ENCODE data around the gene GRID2IP.
"Not testable (repeated sequence)": the region's sequence is repeated elsewhere in the genome, so short reads cannot be mapped to it uniquely, and the experiment has no call there.

The GRID2IP gene

DNA sequence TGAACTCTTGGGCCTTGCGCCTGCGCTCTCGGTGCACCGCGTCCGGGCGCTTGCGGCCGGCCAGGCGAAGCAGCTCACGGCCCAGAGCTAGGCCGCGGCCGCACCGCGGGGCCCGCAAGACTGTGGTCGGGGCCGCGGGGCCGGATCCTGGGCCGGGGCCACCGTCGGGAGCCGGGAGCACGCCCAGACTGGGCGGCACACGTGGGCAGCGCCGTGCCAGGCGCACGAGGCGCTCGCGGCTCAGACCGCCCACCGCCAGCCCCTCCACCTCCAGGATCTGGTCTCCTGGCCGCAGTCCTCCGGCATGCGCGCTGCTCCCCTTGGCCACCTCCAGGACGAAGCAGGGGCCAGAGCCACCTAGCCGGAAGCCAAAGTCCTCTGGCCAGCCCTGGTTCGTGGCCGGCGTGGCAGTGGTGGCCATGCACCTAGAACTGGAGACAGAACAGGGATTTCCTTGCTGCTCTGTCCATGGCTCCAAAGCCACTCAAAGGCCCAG, at the start of gene GRID2IP:
Gene GRID2IP (minus strand): TSS at position 446 of the 496 bp plus-strand sequence. CDS start 25 bp downstream, at position 421.
- in situ Hi-C loops (cut with MboI; ENCODE audit: low sequenced_read_pairs), result no loop called here

DNA sequence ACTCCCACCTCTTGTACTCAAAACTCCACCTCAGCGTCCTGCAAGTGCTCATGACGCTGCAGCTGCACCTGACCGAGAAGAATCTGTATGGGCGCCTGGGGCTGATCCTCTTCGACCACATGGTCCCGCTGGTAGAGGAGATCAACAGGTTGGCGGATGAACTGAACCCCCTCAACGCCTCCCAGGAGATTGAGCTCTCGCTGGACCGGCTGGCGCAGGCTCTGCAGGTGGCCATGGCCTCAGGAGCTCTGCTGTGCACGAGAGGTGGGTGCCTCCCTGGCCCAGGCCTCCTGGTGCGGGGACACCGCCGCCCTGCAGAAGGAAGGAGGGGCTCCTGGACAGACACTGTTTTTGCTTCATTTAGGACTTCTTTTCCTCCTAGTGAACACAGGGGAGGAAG, 48.8 kb upstream of the GRID2IP start:
- in situ Hi-C loops (cut with MboI; ENCODE audit: low sequenced_read_pairs), result no loop called here

DNA sequence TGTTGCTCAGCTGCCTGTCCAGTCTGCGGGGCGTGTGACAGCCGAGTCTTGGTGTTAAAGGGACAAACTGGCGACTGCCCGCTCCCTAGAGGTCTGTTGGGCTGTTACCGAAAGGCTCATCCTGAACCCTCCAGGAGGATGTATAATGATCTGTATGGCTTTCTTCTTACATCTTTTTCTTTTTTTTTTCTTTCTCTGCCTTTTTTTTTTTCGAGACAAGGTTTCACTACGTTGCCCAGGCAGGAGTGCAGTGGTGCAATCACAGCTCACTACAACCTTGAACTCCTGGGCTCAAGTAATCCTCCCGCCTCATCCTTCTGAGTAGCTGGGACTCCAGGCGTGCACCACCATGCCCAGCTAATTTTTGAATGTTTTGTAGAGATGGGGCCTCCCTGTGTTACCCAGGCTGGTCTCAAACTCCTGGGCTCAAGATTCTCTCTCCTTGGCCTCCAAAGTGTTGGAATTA, 39.4 kb upstream of the GRID2IP start:
- in situ Hi-C loops (cut with MboI; ENCODE audit: low sequenced_read_pairs), result no loop called here

DNA sequence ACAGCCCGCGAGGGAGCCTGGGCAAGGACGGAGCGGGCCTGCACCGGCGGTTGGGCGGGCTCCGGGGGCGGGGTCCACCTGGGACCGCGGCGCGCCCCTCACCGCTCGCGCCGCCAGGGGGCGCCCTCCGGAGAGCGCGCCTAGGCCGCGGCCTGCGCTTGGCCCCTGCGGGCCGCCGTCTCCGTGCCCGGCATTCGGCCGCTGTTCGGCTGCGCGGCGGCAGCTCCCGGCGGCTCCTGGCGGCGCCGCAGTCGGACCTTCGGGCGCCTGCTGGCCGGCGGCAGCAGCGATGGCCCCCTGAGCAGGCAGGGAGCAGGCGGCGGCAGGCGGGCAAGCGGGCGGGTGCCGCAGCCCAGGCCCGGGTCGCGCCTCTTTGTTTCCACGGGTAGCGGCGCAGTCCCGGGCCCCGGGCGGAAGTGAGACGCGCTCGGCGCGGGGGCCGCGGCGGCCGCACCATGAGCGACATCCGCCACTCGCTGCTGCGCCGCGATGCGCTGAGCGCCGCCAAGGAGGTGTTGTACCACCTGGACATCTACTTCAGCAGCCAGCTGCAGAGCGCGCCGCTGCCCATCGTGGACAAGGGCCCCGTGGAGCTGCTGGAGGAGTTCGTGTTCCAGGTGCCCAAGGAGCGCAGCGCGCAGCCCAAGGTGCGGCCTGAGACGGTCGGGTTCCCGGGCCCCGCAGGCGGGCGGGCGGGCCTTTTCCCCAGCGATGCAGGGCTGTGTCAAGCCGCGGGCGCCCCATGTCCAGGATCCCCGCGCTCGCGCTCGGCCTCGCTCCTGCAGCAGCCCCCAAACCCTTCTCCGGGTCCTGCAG, 38.8 kb upstream of the GRID2IP start, which contains the start of gene INTS15:
Gene INTS15 (plus strand): TSS at position 193 of the 816 bp plus-strand sequence. CDS start 263 bp downstream, at position 456.
- in situ Hi-C loops (cut with MboI; ENCODE audit: low sequenced_read_pairs), result no loop called here

DNA sequence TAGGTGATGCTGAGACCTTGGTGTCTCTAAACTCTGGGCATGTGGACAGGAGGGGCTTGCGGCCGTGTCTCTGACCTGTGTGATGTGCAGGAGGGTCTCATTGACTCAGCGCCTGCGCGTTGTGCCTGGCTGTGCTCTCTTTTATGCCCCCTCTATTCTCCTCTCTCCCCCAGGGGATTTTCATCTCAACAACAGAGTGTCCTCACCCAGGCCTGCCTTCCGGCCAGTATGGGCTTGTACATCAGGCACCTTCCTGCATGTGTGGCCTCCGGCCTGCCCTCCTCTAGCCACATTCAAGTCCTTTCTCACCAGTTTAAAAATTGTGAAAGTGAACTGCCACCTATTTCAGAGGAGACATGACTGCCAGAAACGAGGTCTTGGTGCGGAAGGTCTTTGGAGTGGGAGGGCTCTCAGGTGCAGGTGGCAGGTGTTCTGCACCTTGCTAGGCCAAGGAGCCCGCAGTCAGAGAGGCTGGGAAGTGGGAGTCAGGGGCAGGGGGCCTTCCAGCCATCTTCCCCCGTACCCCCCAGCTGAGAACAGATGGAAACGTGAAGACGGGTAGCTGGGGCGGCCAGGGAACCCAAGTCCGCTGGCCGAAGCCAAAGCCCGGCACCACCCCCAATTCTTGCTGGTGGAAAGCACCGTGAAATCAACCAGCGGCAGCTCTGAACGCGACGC, 38.0 kb upstream of the GRID2IP start:
- in situ Hi-C loops (cut with MboI; ENCODE audit: low sequenced_read_pairs), result no loop called here

DNA sequence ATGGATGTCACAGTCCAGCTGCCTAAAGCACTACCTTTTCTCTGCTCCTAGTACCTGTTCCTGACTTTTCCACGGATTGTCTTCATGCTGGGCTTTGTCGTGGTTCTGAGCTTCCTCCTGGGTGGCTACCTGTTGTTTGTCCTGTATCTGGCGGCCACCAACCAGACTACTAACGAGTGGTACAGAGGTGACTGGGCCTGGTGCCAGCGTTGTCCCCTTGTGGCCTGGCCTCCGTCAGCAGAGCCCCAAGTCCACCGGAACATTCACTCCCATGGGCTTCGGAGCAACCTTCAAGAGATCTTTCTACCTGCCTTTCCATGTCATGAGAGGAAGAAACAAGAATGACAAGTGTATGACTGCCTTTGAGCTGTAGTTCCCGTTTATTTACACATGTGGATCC, 37.3 kb upstream of the GRID2IP start:
- in situ Hi-C loops (cut with MboI; ENCODE audit: low sequenced_read_pairs), result no loop called here

DNA sequence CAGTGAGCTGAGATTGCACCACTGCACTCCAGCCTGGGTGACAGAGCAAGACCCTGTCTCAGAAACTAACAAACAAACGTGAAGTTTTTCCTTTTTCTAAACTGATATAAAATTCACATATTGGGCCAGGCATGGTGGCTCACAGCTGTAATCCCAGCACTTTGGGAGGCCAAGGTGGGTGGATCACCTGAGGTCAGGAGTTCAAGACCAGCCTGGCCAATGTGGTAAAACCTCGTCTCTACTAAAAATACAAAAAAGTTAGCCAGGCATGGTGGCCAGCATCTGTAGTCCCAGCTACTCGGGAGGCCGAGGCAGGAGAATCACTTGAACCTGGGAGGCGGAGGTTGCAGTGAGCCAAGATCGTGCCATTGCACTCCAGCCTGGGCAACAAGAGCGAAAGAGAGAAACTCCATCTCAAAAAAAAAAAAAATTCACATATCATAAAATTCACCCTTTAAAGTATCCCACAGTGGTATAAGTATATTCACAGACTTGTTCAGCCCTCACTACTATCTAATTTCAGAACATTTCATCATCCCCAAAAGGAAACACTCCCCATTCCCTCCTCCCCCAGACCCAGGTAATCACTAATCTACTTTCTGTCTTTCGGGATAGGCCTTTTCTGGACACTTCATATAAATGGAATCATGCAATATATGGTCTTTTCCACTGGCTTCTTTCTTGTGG, 34.6 kb upstream of the GRID2IP start:
- in situ Hi-C loops (cut with MboI; ENCODE audit: low sequenced_read_pairs), result not testable (repeated sequence)

DNA sequence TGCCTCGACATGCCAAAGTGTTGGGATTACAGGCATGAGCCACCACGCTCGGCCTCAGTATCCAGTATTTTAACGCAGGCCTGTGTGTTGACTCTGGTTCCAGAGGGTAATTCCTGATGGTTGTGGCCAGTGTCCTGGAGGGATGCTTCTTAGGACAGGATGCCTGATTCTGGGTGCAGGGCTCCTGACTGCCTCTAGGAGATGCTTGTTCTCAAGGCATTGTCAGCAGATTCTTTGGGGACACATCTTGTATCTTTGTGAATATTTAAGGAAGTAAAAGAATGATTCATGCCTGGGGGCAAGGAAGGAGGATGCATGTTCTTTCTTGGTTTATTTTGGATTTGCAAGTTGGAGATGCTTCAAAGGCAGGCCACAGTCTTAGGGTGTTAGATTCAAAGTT, 28.2 kb upstream of the GRID2IP start:
- in situ Hi-C loops (cut with MboI; ENCODE audit: low sequenced_read_pairs), result no loop called here

DNA sequence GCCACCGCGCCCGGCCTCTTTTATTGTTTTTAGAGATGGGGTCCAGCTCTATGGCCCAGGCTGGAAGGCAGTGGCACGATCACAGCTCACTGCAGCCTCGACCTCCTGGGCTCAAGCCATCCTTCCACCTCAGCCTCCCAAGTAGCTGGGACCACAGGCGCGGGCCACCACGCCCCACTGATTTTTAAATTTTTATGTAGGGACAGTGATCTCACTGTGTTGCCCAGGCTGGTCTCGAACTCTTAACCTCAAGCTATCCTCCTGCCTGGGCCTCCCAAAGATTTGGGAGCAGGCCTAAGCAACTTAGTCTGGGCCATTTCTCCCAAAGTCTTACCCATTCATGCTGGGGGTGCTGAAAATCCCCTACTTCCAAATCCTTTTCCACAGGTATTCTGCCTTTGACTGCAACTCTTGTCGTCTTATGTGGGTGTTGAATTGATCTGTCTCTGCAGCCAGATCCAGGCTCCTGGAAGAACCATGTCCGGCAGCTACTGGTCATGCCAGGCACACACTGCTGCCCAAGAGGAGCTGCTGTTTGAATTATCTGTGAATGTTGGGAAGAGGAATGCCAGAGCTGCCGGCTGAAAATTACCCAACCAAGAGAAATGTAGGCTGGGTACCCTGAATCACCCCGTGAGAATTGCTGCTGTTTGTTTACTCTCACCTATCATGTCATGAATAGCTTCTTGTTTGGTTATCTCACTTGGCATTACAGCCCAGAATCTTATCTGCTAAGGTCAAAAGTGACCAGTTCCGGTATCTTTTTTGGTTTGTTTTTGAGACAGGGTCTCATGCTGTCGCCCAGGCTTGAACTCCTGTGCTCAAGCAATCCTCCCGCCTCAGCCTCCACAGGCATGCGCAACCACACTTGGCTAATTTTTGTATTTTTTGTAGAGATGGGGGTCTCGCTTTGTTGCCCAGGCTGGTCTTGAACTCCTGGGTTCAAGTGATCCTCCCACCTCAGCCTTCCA, 27.1 kb upstream of the GRID2IP start:
- in situ Hi-C loops (cut with MboI; ENCODE audit: low sequenced_read_pairs), result no loop called here

DNA sequence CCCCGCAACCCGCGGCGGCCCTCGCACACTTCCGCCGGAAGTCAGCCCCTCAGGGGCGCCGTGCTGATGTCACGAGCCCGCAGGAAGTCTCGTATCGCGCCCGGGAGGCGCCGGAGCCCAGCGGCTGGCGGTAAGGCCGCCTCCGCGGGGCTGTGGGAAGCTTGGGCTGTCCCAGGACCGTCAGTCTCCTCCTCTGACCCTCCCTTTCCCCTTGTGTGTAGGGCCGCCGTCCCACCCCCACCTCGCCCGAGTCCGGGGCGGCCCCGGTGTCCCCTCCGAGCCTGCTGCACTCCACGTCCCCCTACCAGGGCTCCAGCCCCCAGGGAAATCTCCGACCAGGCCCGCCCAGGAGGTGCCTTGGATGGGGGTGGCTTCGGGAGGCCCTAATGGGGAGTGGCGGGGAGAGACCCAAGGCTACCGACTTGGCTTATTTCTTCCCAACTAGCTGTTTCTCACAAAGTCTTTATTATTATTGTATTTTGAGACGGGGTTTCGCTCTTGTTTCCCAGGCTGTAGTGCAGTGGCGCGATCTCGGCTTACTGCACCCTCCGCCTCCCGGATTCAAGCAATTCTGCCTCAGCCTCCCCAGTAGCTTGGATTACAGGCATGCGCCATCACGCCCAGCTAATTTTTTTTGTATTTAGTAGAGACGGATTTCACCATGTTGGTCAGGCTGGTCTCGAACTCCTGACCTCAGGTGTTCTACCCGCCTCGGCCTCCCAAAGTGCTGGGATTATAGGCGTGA, 26.3 kb upstream of the GRID2IP start, which contains the start of gene ZDHHC4:
Gene ZDHHC4 (plus strand): TSS at position 86 of the 745 bp plus-strand sequence. CDS start 3,108 bp downstream, outside the sequence.
- in situ Hi-C loops (cut with MboI; ENCODE audit: low sequenced_read_pairs), result no loop called here

DNA sequence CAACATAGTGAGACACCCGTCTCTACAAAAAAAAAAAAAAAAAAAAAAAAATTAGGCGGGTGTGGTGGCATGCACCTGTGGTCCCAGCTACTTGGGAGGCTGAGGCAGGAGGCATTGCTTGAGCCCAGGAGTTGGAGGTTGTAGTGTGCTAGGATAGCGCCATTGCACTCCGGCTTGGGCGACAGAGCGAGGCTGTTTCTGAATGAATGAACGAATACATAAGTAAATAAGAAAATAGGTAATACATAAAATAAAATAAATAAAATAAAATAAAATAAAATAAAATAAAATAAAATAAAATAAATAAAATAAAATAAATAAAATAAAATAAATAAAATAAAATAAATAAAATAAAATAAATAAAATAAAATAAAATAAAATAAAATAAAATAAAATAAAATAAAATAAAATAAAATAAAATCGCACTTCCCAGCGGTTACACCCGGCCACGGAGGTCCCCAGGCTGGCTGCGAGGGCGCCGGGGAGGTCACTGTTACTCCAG, 25.7 kb upstream of the GRID2IP start:
- in situ Hi-C loops (cut with MboI; ENCODE audit: low sequenced_read_pairs), result not testable (repeated sequence)

DNA sequence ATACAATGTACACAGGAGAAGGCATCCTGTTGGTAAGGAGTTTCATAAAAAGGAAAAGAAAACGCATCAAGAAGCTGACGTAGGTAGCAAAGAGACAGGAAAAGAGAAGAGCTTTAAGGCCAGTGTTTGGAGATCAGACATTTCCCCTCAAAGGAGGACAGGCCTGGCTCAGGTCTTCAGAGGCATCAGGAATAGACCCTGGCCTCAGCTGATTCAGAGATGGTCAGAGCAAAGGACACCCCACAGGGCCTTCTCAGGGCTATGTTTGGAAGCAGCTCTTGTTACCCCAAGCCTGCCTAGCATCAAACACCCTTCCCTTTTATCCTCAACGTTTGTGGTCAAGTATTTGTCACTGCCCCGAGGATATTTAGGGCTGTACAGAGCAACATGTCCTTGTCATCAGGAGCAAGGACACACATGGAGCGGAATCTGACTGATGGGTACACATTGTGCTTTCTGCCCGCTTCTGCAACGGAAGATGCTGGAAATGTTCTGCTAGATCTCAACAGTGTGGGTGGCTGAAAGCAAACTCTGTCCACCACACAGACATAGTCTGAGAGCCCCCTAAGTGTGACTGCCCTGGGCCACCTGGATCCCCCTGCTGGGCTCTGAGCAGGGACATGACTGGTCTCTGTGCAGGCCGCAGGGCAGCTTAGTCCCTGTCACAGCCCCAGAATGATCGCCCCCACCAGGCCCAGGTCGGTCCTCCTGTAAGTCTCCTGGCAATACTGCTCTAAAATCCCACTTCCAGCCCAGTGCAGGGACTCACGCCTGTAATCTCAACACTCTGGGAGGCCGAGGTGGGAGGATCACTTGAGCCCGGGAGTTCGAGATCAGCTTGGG, 25.0 kb upstream of the GRID2IP start:
- in situ Hi-C loops (cut with MboI; ENCODE audit: low sequenced_read_pairs), result no loop called here

DNA sequence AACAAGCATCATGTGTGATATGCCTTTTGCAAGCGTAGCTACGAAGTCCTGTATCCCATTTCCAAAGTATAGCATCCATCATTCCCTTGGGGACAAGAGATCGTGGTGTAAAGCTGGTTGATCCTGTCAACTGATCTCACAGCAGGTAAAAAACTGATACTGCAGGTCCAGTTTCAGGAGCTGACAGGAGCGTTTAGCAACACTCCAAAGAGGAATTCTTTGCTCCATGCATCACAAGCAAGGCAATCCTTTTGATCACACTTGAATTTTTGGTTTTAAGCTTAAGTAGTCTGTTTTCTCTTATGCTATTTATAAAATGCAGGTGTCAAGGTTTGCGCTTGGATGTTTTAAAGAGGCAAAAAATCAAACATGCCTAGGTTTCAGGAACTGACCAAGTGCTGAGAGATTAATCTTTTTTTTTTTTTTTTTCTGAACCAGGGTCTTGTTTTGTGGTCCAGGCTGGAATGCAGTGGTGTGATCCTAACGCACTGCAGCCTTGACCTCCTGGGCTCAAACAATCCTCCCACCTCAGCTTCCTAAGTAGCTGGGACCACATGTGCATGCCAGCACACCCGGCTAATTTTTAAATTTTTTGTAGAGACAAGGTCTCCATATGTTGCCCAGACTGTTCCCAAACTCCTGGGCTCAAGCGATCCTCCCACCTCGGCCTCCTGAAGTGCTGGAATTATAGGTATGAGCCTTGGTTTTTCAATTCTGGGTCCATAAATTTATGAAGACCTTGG, 24.2 kb upstream of the GRID2IP start:
- in situ Hi-C loops (cut with MboI; ENCODE audit: low sequenced_read_pairs), result no loop called here

DNA sequence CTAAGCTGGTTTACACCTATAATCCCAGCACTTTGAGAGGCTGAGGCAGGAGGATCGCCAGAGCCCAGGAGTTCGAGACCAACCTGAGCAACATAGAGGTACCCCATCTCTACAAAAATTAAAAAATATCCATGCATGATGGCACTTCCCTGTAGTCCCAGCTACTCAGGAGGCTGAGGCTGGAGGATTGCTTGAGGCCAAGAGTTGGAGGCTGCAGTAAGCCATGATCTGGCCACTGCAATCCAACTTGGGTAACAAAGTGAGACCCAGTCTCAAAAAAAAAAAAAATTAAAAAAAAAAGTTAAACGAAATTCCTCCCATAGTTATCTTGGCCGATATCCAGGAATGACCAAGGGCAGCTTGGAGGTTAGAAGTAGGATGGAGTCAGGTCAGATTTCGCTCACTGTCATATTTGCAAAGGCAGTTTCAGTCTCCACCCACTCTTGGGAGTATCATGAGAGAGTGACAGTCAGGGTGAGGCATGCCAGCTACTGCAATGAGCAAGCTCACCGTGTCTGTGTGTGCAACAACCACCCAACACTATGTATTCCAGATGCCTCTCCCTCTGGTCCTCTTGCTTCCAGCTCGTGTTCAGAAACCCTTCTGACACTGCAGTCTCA, 20.0 kb upstream of the GRID2IP start:
- in situ Hi-C loops (cut with MboI; ENCODE audit: low sequenced_read_pairs), result no loop called here

DNA sequence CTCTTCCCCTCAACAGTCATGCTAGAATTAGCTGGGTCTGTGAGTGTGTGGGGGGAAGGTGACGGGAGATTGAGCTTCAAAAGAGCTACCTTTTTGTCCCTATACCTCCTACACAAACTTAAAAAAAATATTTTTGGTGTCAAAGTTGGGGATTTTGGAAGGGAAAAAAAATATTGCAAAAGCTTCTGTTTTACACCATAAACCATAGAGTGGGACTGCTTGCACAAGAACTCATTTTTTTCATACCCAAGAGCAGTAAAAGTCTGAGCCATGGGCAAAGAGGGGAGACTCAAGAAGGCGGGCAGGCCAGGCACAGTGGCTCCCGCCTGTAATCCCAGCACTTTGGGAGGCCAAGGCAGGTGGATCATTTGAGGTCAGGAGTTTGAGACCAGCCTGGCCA, 16.6 kb upstream of the GRID2IP start:
- in situ Hi-C loops (cut with MboI; ENCODE audit: low sequenced_read_pairs), result no loop called here

DNA sequence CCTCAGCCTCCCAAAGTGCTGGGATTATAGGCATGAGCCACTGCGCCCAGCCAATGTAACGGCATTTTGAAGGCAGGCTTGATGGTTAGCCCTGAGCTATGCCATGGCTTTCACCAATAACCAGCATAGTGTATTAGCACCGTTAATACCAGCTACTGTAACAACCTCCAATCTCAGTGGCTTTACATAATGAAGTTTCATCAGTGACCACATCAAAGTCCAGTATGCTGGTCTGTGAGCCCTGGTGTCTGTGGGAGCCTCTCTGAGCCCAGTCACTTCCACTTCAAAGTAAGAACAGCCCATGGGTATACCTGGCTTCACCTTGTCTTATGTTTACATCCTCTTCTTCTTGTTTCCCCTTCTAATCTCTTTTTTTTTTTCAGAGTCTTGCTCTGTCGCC, 14.4 kb upstream of the GRID2IP start:
- in situ Hi-C loops (cut with MboI; ENCODE audit: low sequenced_read_pairs), result no loop called here
